Stomach (tissue), 9 donors: ENCODE results near the gene LAMTOR4. TPM values are rescaled to one million over a fixed set of nuclear protein-coding genes. Genes with fewer than 3 reads are reported as not detected.
"Not testable (repeated sequence)": the region's sequence is repeated elsewhere in the genome, so short reads cannot be mapped to it uniquely, and the experiment has no call there.

Source experiments
- DNase-seq, 2 donors: peaks; one replicate each; pipeline versions ENCODE4 v3.0.0 to v3.0.0-alpha.2; 2013 to 2019
- H3K27ac ChIP-seq, 5 donors: fragments of 200-600 bp in 4 of 5; sonication (generic) in 4 of 5; one replicate each; pipeline ENCODE4 v1.5.1; 2013 to 2019; ENCODE audit warnings: mild to moderate bottlenecking in 1 of 5, moderate library complexity in 1 of 5
- H3K27me3 ChIP-seq, 3 donors: fragments of 200-600 bp; sonication (generic); one replicate each; pipeline ENCODE4 v1.5.1; 2017 to 2019; ENCODE audit warnings: mixed run types in 1 of 3
- H3K36me3 ChIP-seq, 4 donors: fragments of 200-600 bp; sonication (generic); 1 replicate in 3 of 4; 2 replicates in 1 of 4; pipeline ENCODE4 v1.5.1; 2016 to 2019
- H3K4me1 ChIP-seq, 4 donors: fragments of 200-600 bp; sonication (generic); one replicate each; pipeline ENCODE4 v1.5.1; 2016 to 2019
- H3K4me3 ChIP-seq, 4 donors: fragments of 200-600 bp; sonication (generic) in 3 of 4; one replicate each; pipeline ENCODE4 v1.5.1; 2016 to 2019; ENCODE audit warnings: mild to moderate bottlenecking in 1 of 4
- H3K9me3 ChIP-seq, 4 donors: fragments of 200-600 bp; sonication (generic); one replicate each; pipeline ENCODE4 v1.5.1; 2016 to 2019
- EP300 ChIP-seq: sonication (generic); formaldehyde crosslinking; IDR thresholded peaks from one replicate; pipeline ENCODE4 v1.6.1; 2017; ENCODE audit warnings: antibody characterized with exemption
- POLR2A ChIP-seq, 4 donors: fragments of 450-650 bp; IDR thresholded peaks; one replicate each; pipeline ENCODE4 v1.6.1; 2016; ENCODE audit warnings: antibody characterized with exemption in 4 of 4, control low read depth in 2 of 4, mild to moderate bottlenecking in 1 of 4, moderate library complexity in 1 of 4
- POLR2AphosphoS5 ChIP-seq, 3 donors: sonication (generic); formaldehyde crosslinking; IDR thresholded peaks; one replicate each; pipeline ENCODE4 v1.6.1; 2016; ENCODE audit warnings: antibody characterized with exemption in 3 of 3
- WGBS, 5 donors: extraction: QIAGEN DNeasy Blood & Tissue Kit in 3 of 5; methylation state at CpG; one replicate each; pipeline versions ENCODE4 v1.1.5 to v1.1.7; 2013 to 2018; 5-methylcytosine and 5-hydroxymethylcytosine counted together
- intact Hi-C: fragments of 100-400 bp; cut with DNase I; formaldehyde crosslinking; loops from one replicate; pipeline ENCODE4 v1.15.1; 2023; ENCODE audit warnings: low total_unique reads
- polyA plus RNA-seq, 3 donors: library from polyadenylated mRNA; stranded (reverse); fragments of 200-250 nt; gene quantifications; one replicate each; pipeline ENCODE4 v1.2.3, GENCODE V29; 2013
- total RNA-seq, 5 donors: library from RNA; depleted of rRNA; stranded (reverse); fragments of >200 nt; gene quantifications; one replicate each; pipeline versions ENCODE4 v1.1.0 to v1.2.3, GENCODE V29; 2014 to 2016
- TF ChIP-seq, protein P1 (sequence below), 7 experiments: fragments of 450-650 bp in 4 of 7; fragments of 200-600 bp in 3 of 7; sonication (generic) in 3 of 7; IDR thresholded peaks; one replicate each; pipeline ENCODE4 v1.5.1; 2016 to 2019; ENCODE audit warnings: antibody characterized with exemption in 7 of 7, control low read depth in 2 of 7, mild to moderate bottlenecking in 1 of 7
- donor health status: healthy with polysubstance abuse.
- donor health status: Bipolar disorder and iron deficiency.
- donor health status: healthy.

LAMTOR4 gene
- total and polyA plus RNA-seq, 8 donors, result 26.3 to 889 (median 274) TPM

- Histone ChIP-seq H3K4me1 (peaks cover 11 to 17% (median 14%) of the 10 kb centered on the region in 4 donors), H3K4me3 (peak within 1 kb of the TSS; percentile 39 to 47 (median 44)), H3K36me3 (no peaks in the 10 kb centered on the region), H3K27ac (peak within 1 kb of the TSS in 2 of 5 donors; percentile 3 to 41), H3K27me3 (peaks cover 0 to 33% (median 0%) of the 10 kb centered on the region in 3 donors), H3K9me3 (no peaks in the 10 kb centered on the region)
- intact Hi-C loops, result no loop called here
- TF ChIP-seq POLR2AphosphoS5 (IDR thresholded peaks at IDR 0.05) (peak in 1 of 3 donors; percentile 8), POLR2A (IDR thresholded peaks at IDR 0.05) (no peak)
- WGBS, 5 donors, result 3 to 8% (median 4%) methylated on average over 22 to 78 of the region's 78 CpGs
- peak; percentile 96 to 98 for DNase-seq
Observed at GRCh38 chr7:100177045-100178001, 28.6 kb downstream of the LAMTOR4 start, which contains the start of the genes GPC2 and STAG3. Gene GPC2 (minus strand): TSS chr7:100177381. CDS start chr7:100177199, 182 bp downstream. Gene STAG3 (plus strand): TSS chr7:100177918. CDS start chr7:100180557, 2,639 bp downstream.

DNA sequence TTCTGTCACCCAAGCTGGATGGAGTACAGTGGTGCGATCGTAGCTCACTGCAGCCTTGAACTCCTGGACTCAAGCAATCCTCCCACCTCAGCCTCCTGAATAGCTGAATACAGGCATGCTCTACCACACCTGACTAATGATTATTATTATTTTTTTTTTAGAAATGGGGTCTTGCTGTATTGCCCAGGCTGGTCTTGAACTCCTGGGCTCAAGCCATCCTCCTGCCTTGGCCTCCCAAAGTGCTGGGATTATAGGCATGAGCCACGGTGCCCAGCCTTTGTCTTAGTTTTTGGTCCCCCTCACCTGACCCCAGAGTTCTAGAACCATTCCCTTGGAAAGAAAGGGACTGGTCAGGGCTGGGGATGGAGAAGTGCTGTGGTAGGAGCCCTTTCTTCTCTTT lies 31.4 kb downstream of the LAMTOR4 start:
- H3K27me3 ChIP-seq, result peaks cover 0 to 24% (median 0%) of the 10 kb centered on the region in 3 donors
- intact Hi-C loops, H3K36me3 ChIP-seq, H3K9me3 ChIP-seq, H3K27ac ChIP-seq, DNase-seq, H3K4me3 ChIP-seq: not testable (repeated sequence)
- peaks cover 11 to 17% (median 14%) of the 10 kb centered on the region in 4 donors for H3K4me1 ChIP-seq
- 93 to 96% (median 94%) methylated on average over 3 of the region's 3 CpGs for WGBS, 5 donors

- H3K27me3 ChIP-seq, result peaks cover 0 to 24% (median 0%) of the 10 kb centered on the region in 3 donors
- H3K9me3 ChIP-seq, DNase-seq, H3K27ac ChIP-seq, H3K4me3 ChIP-seq, H3K36me3 ChIP-seq, intact Hi-C loops, H3K4me1 ChIP-seq: not testable (repeated sequence)
- whole genome bisulfite sequencing, 5 donors, result 74 to 86% (median 85%) methylated on average over 6 of the region's 6 CpGs
Observed at GRCh38 chr7:100182616-100183015, 33.9 kb downstream of the LAMTOR4 start.

DNA sequence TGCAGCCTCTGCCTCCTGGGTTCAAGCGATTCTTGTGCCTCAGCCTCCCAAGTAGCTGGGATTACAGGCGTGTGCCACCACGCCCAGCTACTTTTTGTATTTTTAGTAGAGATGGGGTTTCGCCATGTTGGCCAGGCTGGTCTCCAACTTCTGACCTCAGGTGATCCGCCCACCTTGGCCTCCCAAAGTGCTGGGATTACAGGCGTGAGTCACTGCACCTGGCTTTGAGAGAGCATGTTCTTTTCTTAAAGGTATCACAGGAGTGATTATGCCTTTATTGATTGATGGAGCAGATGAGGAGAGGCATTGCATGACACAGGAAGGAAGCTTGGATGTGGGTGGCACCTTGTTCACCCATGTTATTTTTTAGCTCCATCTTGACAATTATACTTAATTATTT lies 34.4 kb downstream of the LAMTOR4 start:
- intact Hi-C loops, H3K9me3 ChIP-seq, H3K4me1 ChIP-seq, H3K36me3 ChIP-seq, H3K27ac ChIP-seq, DNase-seq, H3K4me3 ChIP-seq: not testable (repeated sequence)
- WGBS, 5 donors, result 71 to 84% (median 80%) methylated on average over 6 of the region's 6 CpGs
- H3K27me3 ChIP-seq, result peaks cover 0 to 24% (median 0%) of the 10 kb centered on the region in 3 donors

- TF ChIP-seq, protein P1, sequence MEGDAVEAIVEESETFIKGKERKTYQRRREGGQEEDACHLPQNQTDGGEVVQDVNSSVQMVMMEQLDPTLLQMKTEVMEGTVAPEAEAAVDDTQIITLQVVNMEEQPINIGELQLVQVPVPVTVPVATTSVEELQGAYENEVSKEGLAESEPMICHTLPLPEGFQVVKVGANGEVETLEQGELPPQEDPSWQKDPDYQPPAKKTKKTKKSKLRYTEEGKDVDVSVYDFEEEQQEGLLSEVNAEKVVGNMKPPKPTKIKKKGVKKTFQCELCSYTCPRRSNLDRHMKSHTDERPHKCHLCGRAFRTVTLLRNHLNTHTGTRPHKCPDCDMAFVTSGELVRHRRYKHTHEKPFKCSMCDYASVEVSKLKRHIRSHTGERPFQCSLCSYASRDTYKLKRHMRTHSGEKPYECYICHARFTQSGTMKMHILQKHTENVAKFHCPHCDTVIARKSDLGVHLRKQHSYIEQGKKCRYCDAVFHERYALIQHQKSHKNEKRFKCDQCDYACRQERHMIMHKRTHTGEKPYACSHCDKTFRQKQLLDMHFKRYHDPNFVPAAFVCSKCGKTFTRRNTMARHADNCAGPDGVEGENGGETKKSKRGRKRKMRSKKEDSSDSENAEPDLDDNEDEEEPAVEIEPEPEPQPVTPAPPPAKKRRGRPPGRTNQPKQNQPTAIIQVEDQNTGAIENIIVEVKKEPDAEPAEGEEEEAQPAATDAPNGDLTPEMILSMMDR (IDR thresholded peaks at IDR 0.05), result no peak
- TF ChIP-seq EP300 (no peak), POLR2AphosphoS5 (IDR thresholded peaks at IDR 0.05) (no peak), POLR2A (IDR thresholded peaks at IDR 0.05) (no peak)
- intact Hi-C loops, result no loop called here
- Histone ChIP-seq H3K36me3 (no peaks in the 10 kb centered on the region), H3K4me1 (no peaks in the 10 kb centered on the region), H3K4me3 (no peak overlapping the region), H3K27ac (no peak overlapping the region), H3K9me3 (no peaks in the 10 kb centered on the region), H3K27me3 (peaks cover 0 to 9% (median 0%) of the 10 kb centered on the region in 3 donors)
- WGBS, 5 donors, result 65 to 84% (median 74%) methylated on average over 2 of the region's 2 CpGs
- no peak for DNase-seq
Observed at GRCh38 chr7:100185726-100186125, 37.0 kb downstream of the LAMTOR4 start.

GRCh38 chr7:100189061-100189460 lies 40.3 kb downstream of the LAMTOR4 start:
- Histone ChIP-seq H3K4me3 (no peak overlapping the region), H3K36me3 (no peaks in the 10 kb centered on the region), H3K27me3 (no peaks in the 10 kb centered on the region), H3K4me1 (no peaks in the 10 kb centered on the region), H3K9me3 (no peaks in the 10 kb centered on the region), H3K27ac (no peak overlapping the region)
- intact Hi-C loops, result no loop called here
- no peak for DNase-seq
- TF ChIP-seq, protein P1 (IDR thresholded peaks at IDR 0.05), result no peak
- TF ChIP-seq EP300 (no peak), POLR2AphosphoS5 (IDR thresholded peaks at IDR 0.05) (no peak), POLR2A (IDR thresholded peaks at IDR 0.05) (no peak)
- 68 to 77% (median 72%) methylated on average over 3 of the region's 3 CpGs for WGBS, 5 donors
